ENCODE measurements around the gene SMURF1. TPM values are rescaled to one million over a fixed set of nuclear protein-coding genes. Genes with fewer than 3 reads are reported as not detected.

The SMURF1 gene
- total RNA-seq, 4 donors from 2014 or later: 28.2 to 35.4 (median 31.1) TPM

GRCh38 chr7:99109108-99110051, 34.5 kb downstream of the SMURF1 start:
- DNase-seq (ENCODE audit: low spot score in 2 of 2): no peak
- H3K27ac ChIP-seq: peak overlapping the region; percentile 8 to 87 (median 66)
- WGBS, 2 donors: 37 to 44% methylated on average over 10 of the region's 10 CpGs
- peaks cover 0 to 74% (median 50%) of the 10 kb centered on the region in 4 donors for H3K4me1 ChIP-seq
- TF ChIP-seq EP300 (IDR thresholded peaks at IDR 0.05) (peak in 1 of 2 donors; percentile 18), POLR2A (IDR thresholded peaks at IDR 0.05) (no peak)
- no peaks in the 10 kb centered on the region for H3K27me3 ChIP-seq
- H3K36me3 ChIP-seq: peaks cover 0 to 8% (median 0%) of the 10 kb centered on the region in 3 donors
- no peak overlapping the region for H3K4me3 ChIP-seq
- H3K9me3 ChIP-seq: peaks cover 0 to under 1% (median 0%) of the 10 kb centered on the region in 4 donors

DNA sequence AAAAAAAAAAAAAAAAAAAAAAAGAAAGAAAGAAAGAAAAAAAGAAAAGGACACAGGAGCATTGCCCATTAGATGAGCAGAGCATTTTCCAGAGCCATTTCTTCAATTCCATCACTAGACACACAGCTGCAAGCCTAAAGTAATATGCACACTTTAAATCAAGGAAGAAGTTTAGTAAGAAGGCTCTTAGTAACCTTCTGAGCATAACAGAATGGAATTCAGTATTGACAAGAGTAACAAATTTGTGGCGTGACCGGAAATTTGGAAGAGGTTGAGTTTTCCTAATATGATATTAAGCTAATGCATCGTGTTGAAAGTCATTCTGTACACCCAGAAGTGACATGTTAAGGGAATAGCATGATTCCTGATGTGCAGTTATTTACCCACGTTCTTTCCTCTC, 35.3 kb downstream of the SMURF1 start:
- H3K4me3 ChIP-seq: no peak overlapping the region
- H3K27ac ChIP-seq: peak overlapping the region; percentile 8 to 87 (median 66)
- peaks cover 0 to 8% (median 0%) of the 10 kb centered on the region in 3 donors for H3K36me3 ChIP-seq
- TF ChIP-seq, protein P1, sequence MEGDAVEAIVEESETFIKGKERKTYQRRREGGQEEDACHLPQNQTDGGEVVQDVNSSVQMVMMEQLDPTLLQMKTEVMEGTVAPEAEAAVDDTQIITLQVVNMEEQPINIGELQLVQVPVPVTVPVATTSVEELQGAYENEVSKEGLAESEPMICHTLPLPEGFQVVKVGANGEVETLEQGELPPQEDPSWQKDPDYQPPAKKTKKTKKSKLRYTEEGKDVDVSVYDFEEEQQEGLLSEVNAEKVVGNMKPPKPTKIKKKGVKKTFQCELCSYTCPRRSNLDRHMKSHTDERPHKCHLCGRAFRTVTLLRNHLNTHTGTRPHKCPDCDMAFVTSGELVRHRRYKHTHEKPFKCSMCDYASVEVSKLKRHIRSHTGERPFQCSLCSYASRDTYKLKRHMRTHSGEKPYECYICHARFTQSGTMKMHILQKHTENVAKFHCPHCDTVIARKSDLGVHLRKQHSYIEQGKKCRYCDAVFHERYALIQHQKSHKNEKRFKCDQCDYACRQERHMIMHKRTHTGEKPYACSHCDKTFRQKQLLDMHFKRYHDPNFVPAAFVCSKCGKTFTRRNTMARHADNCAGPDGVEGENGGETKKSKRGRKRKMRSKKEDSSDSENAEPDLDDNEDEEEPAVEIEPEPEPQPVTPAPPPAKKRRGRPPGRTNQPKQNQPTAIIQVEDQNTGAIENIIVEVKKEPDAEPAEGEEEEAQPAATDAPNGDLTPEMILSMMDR (IDR thresholded peaks at IDR 0.05): no peak
- TF ChIP-seq POLR2A (IDR thresholded peaks at IDR 0.05) (no peak), EP300 (IDR thresholded peaks at IDR 0.05) (no peak)
- no peak for DNase-seq (ENCODE audit: low spot score in 2 of 2)
- no peaks in the 10 kb centered on the region for H3K9me3 ChIP-seq
- peaks cover 0 to 81% (median 50%) of the 10 kb centered on the region in 4 donors for H3K4me1 ChIP-seq
- no peaks in the 10 kb centered on the region for H3K27me3 ChIP-seq
- WGBS, 2 donors: 64 to 67% methylated on average over 4 of the region's 4 CpGs

GRCh38 chr7:99106821-99107241, 37.1 kb downstream of the SMURF1 start:
- TF ChIP-seq, protein P1 (IDR thresholded peaks at IDR 0.05): no peak
- WGBS, 2 donors: 81 to 85% methylated on average over 4 of the region's 4 CpGs
- no peaks in the 10 kb centered on the region for H3K27me3 ChIP-seq
- peaks cover 0 to 91% (median 46%) of the 10 kb centered on the region in 4 donors for H3K4me1 ChIP-seq
- no peak for DNase-seq (ENCODE audit: low spot score in 2 of 2)
- H3K4me3 ChIP-seq: no peak overlapping the region
- H3K27ac ChIP-seq: peak overlapping the region in 3 of 4 donors; percentile 58 to 87 (median 84)
- no peaks in the 10 kb centered on the region for H3K36me3 ChIP-seq
- H3K9me3 ChIP-seq: no peaks in the 10 kb centered on the region

DNA sequence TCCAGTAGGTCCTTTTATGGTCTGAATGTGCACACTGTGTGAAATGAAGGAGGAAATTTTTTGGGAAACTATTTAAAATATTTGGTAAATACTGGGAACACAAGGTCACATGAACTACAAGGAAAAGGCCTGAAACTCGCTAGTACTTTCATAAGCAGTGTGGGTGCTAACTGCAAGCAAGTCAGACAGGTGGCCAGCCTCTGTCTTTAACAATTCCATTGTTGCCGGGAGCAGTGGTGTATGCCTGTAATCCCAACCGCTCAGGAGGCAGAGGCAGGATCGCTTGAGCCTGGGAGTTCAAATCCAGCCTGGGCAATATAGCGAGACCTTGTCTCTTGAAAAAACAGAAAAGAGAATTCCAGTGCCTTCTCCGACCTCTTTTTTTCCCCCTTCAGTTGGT, 37.5 kb downstream of the SMURF1 start:
- Histone ChIP-seq H3K4me3 (no peak overlapping the region), H3K4me1 (peaks cover 0 to 88% (median 42%) of the 10 kb centered on the region in 4 donors), H3K36me3 (no peaks in the 10 kb centered on the region), H3K9me3 (no peaks in the 10 kb centered on the region), H3K27ac (peak overlapping the region in 3 of 4 donors; percentile 30 to 87 (median 84)), H3K27me3 (no peaks in the 10 kb centered on the region)
- 58 to 70% methylated on average over 6 of the region's 6 CpGs for WGBS, 2 donors
- peak in 1 of 2 donors; percentile 27 for TF ChIP-seq EP300 (IDR thresholded peaks at IDR 0.05)
- TF ChIP-seq POLR2A (IDR thresholded peaks at IDR 0.05): no peak
- no peak for DNase-seq (ENCODE audit: low spot score in 2 of 2)

DNA sequence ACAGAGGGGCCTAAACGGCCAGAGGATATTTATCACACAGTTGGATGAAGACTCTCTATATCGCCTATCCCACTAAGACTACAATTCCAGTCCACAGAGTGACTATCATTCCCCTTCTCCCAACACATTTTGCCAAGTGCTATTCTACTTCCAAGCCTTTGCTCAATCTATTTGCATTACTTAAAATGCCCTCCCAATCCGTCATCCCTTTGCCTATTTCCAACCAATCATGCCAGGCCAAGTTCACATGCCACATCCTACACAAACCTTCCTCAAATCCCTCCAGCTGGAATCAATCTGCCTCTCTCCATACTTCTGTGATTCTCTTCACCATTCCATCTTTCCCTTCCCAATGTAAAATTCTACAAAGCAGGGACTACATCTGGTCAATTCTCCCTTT, 38.2 kb downstream of the SMURF1 start:
- peak overlapping the region in 3 of 4 donors; percentile 16 to 87 (median 84) for H3K27ac ChIP-seq
- DNase-seq (ENCODE audit: low spot score in 2 of 2): no peak
- no peaks in the 10 kb centered on the region for H3K27me3 ChIP-seq
- peaks cover 0 to 81% (median 39%) of the 10 kb centered on the region in 4 donors for H3K4me1 ChIP-seq
- H3K4me3 ChIP-seq: no peak overlapping the region
- TF ChIP-seq, protein P1 (IDR thresholded peaks at IDR 0.05): no peak
- no peak for TF ChIP-seq EP300 (IDR thresholded peaks at IDR 0.05)
- no peaks in the 10 kb centered on the region for H3K9me3 ChIP-seq
- WGBS, 2 donors: 69 to 72% methylated on average over 3 of the region's 3 CpGs
- no peaks in the 10 kb centered on the region for H3K36me3 ChIP-seq

DNA sequence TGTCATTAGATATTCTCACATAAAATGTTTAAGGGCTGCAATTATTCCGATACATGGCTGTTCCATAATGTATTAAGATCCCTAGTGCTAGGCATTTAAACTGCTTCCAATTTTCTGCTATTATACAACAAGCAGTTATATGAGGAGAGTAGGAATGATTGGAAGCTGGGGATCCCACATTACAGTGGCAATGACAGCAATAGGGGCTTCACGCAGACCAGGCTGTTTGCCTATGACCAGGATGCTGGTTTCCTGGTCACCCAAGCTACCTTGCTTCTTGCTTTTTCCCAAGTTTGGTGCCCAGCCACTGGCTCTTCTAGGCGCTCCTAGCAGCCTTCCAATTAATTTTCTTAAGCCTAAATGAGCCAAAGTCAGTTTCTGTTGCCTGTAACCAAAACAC, 39.3 kb downstream of the SMURF1 start:
- H3K9me3 ChIP-seq: no peaks in the 10 kb centered on the region
- H3K36me3 ChIP-seq: no peaks in the 10 kb centered on the region
- peak overlapping the region in 2 of 4 donors; percentile 71 to 87 for H3K27ac ChIP-seq
- 98 to 99% methylated on average over 3 of the region's 3 CpGs for WGBS, 2 donors
- DNase-seq (ENCODE audit: low spot score in 2 of 2): no peak
- no peak for TF ChIP-seq EP300 (IDR thresholded peaks at IDR 0.05)
- no peak for TF ChIP-seq POLR2A (IDR thresholded peaks at IDR 0.05)
- TF ChIP-seq, protein P1 (IDR thresholded peaks at IDR 0.05): no peak
- no peak overlapping the region for H3K4me3 ChIP-seq
- no peaks in the 10 kb centered on the region for H3K27me3 ChIP-seq
- peaks cover 0 to 72% (median 31%) of the 10 kb centered on the region in 4 donors for H3K4me1 ChIP-seq
